DOHH2 (cell line): ENCODE results near the gene CENPN.

Source experiments
- H3F3A ChIP-seq: fragments of 200-600 bp; sonication (generic), shearing (Covaris generic); 2 replicates; pipeline ENCODE4 v1.6.0; 2016; ENCODE audit warnings: antibody characterized with exemption, mild to moderate bottlenecking; ENCODE audit not compliant: control insufficient read depth, insufficient read depth
- H3K27ac ChIP-seq: fragments of 200-600 bp; sonication (generic); 2 replicates; pipeline ENCODE4 v1.5.1; 2014; ENCODE audit warnings: low read depth, mild to moderate bottlenecking, low read length, moderate library complexity
- H3K27me3 ChIP-seq: fragments of 200-600 bp; sonication (generic); 2 replicates; pipeline ENCODE4 v1.6.1; 2014; ENCODE audit warnings: mild to moderate bottlenecking, low read length, mixed read lengths; ENCODE audit not compliant: control insufficient read depth
- H3K36me3 ChIP-seq: fragments of 200-600 bp; sonication (generic); 2 replicates; pipeline ENCODE4 v1.6.1; 2014; ENCODE audit warnings: mild to moderate bottlenecking, low read length, moderate library complexity, mixed read lengths; ENCODE audit not compliant: control insufficient read depth
- H3K4me1 ChIP-seq: fragments of 200-600 bp; sonication (generic); 2 replicates; pipeline ENCODE4 v1.6.1; 2014; ENCODE audit warnings: mild to moderate bottlenecking, low read length, mixed read lengths; ENCODE audit not compliant: control insufficient read depth
- H3K4me2 ChIP-seq: fragments of 200-600 bp; sonication (generic); 2 replicates; pipeline ENCODE4 v1.6.0; 2014; ENCODE audit warnings: mild to moderate bottlenecking, low read length, moderate library complexity
- H3K4me3 ChIP-seq: fragments of 200-600 bp; sonication (generic); 2 replicates; pipeline ENCODE4 v1.5.1; 2014; ENCODE audit warnings: mild to moderate bottlenecking, low read length, mixed read lengths
- H3K79me2 ChIP-seq: fragments of 200-600 bp; sonication (generic); 2 replicates; pipeline ENCODE4 v1.6.1; 2014; ENCODE audit warnings: mild to moderate bottlenecking, low read length, mixed read lengths; ENCODE audit not compliant: control insufficient read depth
- H3K9me2 ChIP-seq: fragments of 200-600 bp; sonication (generic); replicated peaks from 2 replicates; pipeline ENCODE4 v1.6.1; 2014; ENCODE audit warnings: mild to moderate bottlenecking, low read length, mixed read lengths; ENCODE audit not compliant: control insufficient read depth
- H3K9me3 ChIP-seq: fragments of 200-600 bp; sonication (generic); 2 replicates; pipeline ENCODE4 v1.6.1; 2014; ENCODE audit warnings: antibody characterized with exemption, low read length, mixed read lengths; ENCODE audit not compliant: control insufficient read depth, insufficient read depth
- H4K20me1 ChIP-seq: fragments of 200-600 bp; sonication (generic); 2 replicates; pipeline ENCODE4 v1.6.0; 2014; ENCODE audit warnings: low read depth, mild to moderate bottlenecking, antibody characterized with exemption, low read length, moderate library complexity; ENCODE audit not compliant: control insufficient read depth, insufficient read depth
- CTCF ChIP-seq: fragments of 200-600 bp; sonication (generic); IDR thresholded peaks from one replicate; pipeline ENCODE4 v1.5.1; 2014; ENCODE audit warnings: antibody characterized with exemption, mild to moderate bottlenecking, low read depth, low read length; ENCODE audit not compliant: poor library complexity, severe bottlenecking
- EZH2phosphoT487 ChIP-seq: fragments of 200-600 bp; sonication (generic); IDR thresholded peaks from 2 replicates; pipeline ENCODE4 v1.6.1; 2017; ENCODE audit warnings: borderline replicate concordance, mild to moderate bottlenecking, antibody characterized with exemption, low read length, moderate library complexity, mixed read lengths

CENPN gene

GRCh38 chr16:81066681-81067080, 59.7 kb downstream of the CENPN start:
- Histone ChIP-seq H4K20me1 (no peaks in the 10 kb centered on the region), H3F3A (no peaks in the 10 kb centered on the region), H3K36me3 (no peaks in the 10 kb centered on the region), H3K27ac (no peak overlapping the region), H3K4me1 (no peaks in the 10 kb centered on the region), H3K27me3 (peaks cover 7% of the 10 kb centered on the region), H3K9me2 (no peaks in the 10 kb centered on the region), H3K4me2 (no peak overlapping the region), H3K4me3 (no peak overlapping the region), H3K9me3 (no peaks in the 10 kb centered on the region), H3K79me2 (no peaks in the 10 kb centered on the region)
- TF ChIP-seq EZH2phosphoT487 (no peak), CTCF (no peak)

GRCh38 chr16:81067166-81067565, 60.2 kb downstream of the CENPN start:
- Histone ChIP-seq H3K36me3 (no peaks in the 10 kb centered on the region), H3K79me2 (no peaks in the 10 kb centered on the region), H3K9me3 (no peaks in the 10 kb centered on the region), H3F3A (no peaks in the 10 kb centered on the region), H3K4me1 (no peaks in the 10 kb centered on the region), H4K20me1 (no peaks in the 10 kb centered on the region), H3K9me2 (no peaks in the 10 kb centered on the region), H3K4me3 (no peak overlapping the region), H3K27me3 (peaks cover 7% of the 10 kb centered on the region), H3K27ac (no peak overlapping the region), H3K4me2 (no peak overlapping the region)
- TF ChIP-seq EZH2phosphoT487 (no peak), CTCF (no peak)

- Histone ChIP-seq H3K4me3 (no peak overlapping the region), H3K4me1 (no peaks in the 10 kb centered on the region), H3K36me3 (no peaks in the 10 kb centered on the region)
Observed at GRCh38 chr16:81069063-81069462, 62.0 kb downstream of the CENPN start.

More at GRCh38 chr16:81069063-81069462, 62.0 kb downstream of the CENPN start:
- Histone ChIP-seq H3K27me3 (peaks cover 7% of the 10 kb centered on the region), H3K9me2 (no peaks in the 10 kb centered on the region), H3K27ac (no peak overlapping the region), H3K79me2 (no peaks in the 10 kb centered on the region), H3K9me3 (no peaks in the 10 kb centered on the region), H3K4me2 (no peak overlapping the region), H3F3A (no peaks in the 10 kb centered on the region), H4K20me1 (no peaks in the 10 kb centered on the region)
- TF ChIP-seq EZH2phosphoT487 (no peak), CTCF (no peak)
